Lower leg skin (tissue), 3 donors: ENCODE data around the gene NFIB.

Source experiments
- CTCF ChIP-seq, 3 donors: fragments of 450-650 bp; IDR thresholded peaks; one replicate each; pipeline ENCODE4 v1.5.1; 2016; ENCODE audit warnings: antibody characterized with exemption in 3 of 3, mild to moderate bottlenecking in 3 of 3, moderate library complexity in 2 of 3
- POLR2A ChIP-seq, 2 donors: fragments of 450-650 bp; IDR thresholded peaks; one replicate each; pipeline ENCODE4 v1.6.1; 2016 to 2017; ENCODE audit warnings: antibody characterized with exemption in 2 of 2, mild to moderate bottlenecking in 1 of 2, moderate library complexity in 1 of 2

- TF ChIP-seq CTCF (IDR thresholded peaks at IDR 0.05): no peak
- TF ChIP-seq POLR2A (IDR thresholded peaks at IDR 0.05): no peak
Observed at GRCh38 chr9:14251154-14252071, 62.5 kb downstream of the NFIB start.
